GM18870 (cell line): Measurements from ENCODE around the gene SLC4A1.
A peak's percentile ranks its signal among the peaks of the same experiment; 100 is the strongest.

Source experiments
- ATAC-seq: cut with Tn5 transposase; IDR thresholded peaks from one replicate; pipeline ENCODE4 v1.9.1; 2021; ENCODE audit warnings: moderate library complexity; ENCODE audit not compliant: unreplicated experiment

The SLC4A1 gene

DNA sequence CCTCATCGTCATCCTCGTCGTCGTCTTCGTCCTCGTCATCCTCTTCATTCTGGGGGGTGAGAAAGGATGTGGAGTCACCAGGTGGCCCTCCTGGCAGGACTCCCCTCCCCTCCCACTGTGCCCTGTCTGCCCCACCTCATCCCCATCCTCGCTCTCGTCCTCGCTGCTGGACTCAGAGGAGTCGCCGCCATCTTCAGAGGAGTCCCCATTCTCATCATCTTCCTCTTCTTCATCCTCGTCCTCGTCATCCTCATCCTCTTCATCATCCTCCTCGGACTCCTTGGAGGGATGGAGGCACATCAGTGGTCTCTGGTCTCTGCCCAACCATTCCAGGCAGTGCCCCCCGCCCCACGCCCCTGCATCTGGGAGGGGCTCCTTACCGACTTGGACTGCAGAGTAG is 60.6 kb downstream of the SLC4A1 start:
- no peak for ATAC-seq

DNA sequence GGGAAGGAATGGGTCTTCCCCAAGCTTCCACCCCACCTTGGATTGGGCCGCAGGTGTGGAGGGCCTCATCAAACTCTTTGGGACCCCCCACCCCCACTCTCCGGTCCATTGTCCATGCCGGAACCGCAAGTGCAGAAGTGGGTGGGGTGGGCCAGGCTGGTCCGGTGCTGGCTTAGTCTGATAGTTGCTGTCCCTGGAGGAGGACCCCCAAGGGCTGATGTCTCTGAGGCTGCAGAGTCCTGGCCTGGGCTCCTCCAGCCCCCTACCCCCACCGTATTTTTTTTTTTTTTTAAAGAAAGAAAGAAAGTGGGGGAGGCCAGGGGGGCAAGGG is 61.1 kb downstream of the SLC4A1 start:
- no peak for ATAC-seq

DNA sequence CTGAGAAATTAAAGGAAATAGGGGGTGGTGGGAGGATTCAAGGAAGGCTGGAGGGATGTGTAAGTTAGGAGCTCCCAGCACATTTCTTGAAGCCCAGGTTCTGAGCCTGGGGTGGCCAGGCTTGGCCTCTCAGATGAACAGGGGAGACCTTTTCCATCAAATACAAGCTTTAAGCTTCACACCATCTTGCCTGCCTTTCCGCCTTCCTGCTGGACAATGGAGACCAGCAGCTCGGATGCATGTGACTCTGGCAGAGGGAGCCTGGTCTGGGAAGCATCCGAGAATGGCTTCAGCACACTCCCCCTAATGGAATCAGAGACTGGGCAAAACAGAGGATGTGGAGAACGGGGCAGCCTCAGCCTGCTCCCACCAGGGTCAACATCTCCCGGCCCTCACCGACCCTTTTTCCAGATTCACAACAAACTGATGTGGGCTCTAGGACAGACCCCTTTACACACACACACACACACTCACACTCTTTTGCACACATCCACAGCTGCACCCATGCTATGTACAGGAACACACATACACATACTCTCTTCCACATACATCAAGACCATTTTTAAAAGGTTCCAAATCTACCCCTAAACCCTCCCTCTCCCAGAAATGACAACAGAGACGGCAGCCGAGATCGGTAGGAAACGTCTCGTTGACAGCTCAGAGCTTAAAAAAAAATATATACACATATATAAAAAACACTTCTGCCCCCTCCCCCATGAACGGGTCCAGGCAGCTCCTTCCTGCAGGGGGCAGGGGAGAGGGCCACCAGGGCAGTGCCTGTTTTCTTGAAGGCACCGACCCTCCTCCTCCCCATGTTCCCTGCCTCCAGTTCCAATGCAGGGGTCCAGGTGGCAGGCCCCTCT is 61.7 kb downstream of the SLC4A1 start:
- ATAC-seq, result no peak

DNA sequence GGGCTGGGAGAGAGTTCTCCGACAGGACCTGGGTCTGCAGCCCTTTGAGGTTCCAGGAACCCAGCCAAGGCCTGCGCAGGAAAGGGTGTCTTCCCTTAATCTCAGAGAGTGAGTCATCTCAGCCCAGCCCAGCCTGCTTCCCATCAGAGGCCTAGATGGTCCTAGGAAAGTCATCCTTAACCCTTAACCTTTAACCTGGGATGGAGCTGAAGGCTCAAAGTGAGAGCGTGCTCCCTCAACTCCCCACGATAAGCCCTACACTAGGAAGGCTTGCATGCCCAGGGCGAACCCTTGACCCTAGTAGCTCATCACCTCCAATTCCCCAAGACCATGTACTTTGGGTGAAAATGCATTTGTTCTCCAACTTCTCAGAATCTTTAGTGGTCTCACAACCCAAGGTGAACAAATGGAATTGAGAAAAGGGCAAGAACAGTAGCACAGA is 63.5 kb downstream of the SLC4A1 start:
- ATAC-seq, result no peak

DNA sequence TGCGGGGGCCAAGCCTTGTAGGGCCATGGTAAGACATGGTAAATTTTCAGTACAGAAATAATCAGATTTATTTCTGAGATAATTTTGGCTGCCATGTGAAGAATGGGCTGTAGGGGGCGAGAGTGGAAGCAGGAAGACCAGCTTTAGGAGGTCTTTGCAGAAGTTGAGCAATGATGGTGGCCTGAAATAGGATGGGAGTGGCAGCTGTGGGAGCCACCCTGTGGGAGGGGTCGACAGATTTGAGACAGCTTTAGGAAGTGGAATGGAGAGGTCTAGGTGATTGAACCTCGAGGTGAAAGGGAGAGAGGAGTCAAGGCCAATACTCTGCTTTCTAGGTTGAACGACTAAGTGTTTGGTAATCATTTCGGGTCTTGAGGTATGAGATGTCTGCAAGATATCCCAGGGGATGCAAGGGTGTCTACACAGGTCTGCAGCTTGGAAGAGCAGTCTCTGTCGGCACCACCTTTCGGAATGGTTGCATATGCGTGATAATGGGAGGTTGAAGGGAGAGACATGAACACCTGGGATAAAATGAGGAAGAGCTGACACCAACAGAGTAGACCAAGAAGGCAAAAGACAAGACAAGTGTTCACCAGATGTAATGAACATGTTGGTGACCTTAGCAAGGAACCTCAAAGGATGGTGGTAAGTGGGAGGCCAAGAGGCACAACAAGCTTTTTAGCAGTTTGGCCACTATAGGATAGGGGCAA is 64.0 kb downstream of the SLC4A1 start:
- ATAC-seq, result no peak

DNA sequence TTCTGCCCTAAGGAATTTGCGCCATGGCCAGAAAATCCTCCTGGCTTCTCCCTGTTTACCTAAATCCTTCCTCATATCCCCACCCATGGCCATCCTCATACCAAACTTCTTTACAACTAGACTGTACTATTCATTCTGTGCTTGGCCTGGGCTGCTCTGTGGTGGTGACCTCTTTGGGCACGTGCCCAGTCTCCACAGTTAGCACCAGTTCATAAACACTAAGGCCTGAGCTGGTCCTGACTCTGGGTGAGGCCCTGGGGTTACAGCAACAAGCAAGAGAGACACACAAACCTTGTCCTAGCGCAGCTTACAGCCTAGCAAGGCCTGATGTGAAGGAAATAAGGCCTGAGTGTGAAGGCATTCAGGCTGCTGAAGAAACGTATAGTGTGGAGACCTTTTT is 65.2 kb downstream of the SLC4A1 start:
- ATAC-seq, result no peak

DNA sequence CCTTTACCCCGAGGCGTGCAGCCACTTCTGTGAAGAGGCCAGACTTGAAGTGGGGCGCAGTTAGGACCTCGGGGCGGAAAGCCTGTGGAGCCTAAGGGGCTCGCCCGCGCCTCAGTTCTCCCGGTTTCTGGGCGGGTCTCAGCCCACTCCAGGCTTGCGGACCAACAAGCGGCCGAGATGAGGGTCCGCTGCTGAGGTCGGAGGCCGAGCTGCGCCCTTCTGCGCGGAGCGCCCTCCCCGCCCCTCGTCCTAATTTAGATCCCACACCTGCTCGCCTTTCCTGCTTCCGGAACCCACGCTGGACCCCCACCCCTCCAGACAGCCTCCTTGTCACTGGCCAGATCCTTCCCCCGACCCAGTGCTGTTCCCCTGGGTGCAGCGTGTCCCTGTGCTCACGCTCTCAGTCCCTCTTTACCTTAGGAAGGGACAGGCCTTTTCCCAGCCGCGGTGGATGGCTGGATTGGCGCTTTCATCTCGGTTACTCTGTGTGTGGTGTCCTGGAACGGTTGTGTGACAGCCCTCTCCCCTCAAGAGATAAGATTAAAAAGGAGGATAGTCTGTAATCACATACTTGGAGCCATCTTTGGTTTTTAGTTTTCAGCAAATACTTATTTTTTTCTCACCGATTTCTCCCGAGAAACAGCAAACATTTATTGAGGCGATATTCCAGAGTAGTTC is 67.3 kb downstream of the SLC4A1 start:
- no peak for ATAC-seq

DNA sequence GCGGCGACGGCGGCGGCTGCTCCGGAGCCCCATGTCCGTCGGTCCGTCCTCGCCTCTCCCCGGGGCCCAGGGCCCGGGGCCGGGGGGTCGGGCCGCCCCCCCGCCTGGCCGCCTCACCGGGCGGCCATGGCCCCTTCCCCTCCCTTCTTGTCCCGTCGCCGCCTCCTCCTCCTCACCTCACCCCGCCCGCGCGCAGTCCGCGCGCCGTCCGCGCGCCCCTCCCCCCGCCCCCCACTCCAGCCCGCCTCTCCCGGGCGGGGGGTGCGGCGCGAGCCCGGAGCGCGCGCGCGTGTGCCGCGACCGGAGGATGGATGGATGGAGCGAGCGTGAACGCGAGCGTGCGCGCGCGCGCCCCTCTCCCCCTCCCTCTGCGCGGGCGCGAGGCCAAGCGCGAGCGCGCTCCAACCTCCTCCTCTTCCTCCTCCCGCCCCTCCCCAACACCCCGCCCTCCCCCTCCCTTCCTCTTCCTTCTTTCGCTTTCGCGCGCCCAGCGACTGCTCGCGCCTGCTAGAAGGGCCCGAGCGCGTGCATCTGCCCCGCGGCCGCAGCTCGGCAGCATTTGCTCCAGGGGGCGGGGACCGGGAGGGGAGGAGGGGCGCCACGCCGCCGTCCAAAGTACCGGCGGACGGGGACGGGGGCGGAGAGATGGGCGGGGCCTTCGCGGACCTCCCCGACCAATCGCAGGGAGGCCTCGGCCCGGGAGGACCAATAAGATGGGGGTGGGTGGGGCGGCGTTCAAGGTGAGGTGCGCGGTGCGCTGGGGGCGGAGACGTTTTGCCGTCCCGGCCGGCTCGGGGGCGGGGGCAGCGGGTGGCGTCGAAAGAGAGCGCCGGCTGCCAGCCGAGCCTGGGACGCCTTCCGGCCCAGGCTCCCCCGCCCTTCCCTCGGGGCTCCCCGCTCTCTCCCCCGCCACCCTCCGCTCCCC is 68.1 kb downstream of the SLC4A1 start, which contains the start of gene ATXN7L3:
Gene ATXN7L3 (minus strand): TSS at position 332 of the 925 bp plus-strand sequence. CDS start 1,814 bp downstream, outside the sequence.
- ATAC-seq, result peak; percentile 42

DNA sequence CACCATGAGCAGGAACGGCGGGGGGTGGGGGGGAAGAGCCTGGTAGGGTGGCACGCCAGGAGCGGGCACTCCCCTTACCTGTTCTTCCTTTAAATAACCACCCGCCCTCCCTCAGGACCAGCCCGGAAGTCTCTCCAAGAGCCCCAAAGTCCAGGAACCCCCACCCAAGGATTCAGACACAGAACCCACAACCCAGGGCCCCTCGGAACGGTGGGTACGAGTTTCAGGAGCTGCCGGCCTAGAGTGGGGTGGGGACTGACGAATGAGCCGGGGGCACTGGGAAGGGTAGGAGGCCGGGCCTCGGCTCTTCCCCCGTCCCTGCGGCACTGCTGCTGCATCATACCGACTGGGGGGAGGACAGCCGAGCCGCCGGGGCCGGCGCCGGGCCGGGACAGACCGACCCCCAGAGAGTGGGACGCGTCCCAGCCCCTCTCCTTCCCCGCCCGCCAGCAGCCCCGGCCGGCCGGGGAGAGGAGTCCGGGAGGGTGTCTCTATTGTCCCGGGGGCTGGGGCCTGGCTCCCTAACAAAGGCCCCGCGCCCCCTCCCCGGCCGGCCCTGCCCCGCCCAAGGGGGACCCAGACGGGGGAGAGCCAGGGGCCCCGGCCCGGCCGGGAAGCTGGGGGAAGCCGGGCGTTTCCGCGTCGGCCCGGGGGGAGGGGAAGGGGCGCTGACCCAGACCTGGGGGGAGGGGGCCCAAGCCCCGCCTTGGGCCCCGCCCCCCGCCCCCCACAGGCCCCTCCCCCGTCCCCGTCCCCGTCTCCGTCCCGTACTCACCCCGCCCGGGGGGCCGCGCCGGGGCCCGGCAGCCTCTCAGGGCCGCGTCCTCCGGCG is 69.0 kb downstream of the SLC4A1 start:
- ATAC-seq, result no peak
